Activated CD8-positive, alpha-beta memory T cell treated with anti-CD3 and anti-CD28 coated beads, Interleukin-2, amount 50 U/mL, for 48 hours (primary cell): Measurements from ENCODE around the gene MALRD1.

Source experiments
- DNase-seq: peaks from one replicate; pipeline ENCODE4 v3.0.0-alpha.2; 2020

MALRD1 gene

DNA sequence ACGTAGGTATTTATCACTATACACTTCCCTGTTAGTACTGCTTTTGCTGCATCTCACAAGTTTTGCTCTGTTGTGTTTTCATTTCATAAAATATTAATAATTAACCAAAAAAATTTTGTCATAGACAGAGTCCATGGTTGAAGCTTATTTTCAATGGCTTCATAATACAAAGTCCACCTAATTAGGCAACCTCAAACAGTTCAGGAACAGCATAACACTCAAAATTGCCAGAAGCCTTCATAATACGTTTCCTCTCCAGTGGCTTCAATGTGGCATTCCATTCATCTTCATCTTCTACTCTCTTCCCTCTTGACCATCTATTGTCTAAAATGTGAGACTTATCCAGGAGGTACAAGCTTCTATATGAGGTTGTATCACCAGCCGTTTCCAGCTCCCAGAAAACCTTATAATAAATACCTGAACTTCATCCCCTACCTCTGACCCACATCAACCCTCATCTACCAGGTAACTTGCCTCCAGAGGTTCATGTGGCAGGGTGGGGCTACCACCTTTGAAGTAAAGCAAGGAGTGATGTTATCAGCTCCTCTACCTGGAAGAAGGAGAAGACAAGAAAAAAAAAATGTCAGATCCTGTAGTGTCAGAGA lies 337.3 kb downstream of the MALRD1 start:
- DNase-seq: no peak

DNA sequence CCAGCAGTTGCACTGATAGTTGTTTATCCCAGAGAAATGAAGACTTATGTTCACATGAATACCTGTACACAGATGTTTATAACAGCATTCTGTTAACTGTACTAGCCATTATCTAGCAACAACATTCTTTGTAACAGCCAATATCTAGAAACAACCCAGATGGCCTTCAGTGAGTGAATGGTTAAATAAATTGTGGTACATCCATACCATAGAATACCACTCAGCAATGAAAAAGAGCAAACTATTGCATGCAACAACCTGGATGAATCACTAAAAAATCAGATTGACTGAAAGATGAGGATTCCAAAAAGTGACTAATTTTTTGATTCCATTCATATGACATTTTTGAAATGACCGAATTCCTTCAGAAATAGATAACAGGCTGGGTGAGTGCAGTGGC lies 360.3 kb downstream of the MALRD1 start:
- DNase-seq: no peak

DNA sequence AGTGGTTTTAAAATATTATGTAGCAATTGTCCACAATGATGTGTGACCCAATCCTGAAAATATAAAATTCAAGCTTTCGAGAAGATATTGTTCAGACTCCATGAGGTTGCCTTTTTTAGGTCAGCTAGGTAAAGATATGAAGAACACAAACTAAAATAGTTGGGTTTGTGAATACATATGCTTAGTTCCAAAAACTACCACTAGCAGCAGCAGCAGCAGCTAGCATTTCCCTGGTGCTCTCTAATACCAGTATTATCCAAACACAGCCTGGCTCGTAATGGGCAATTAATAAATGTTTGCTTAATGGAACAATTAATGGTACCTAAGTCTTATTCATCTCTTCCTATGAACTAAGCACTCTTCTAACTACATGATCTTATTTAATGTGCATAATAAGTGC lies 362.5 kb downstream of the MALRD1 start:
- no peak for DNase-seq

DNA sequence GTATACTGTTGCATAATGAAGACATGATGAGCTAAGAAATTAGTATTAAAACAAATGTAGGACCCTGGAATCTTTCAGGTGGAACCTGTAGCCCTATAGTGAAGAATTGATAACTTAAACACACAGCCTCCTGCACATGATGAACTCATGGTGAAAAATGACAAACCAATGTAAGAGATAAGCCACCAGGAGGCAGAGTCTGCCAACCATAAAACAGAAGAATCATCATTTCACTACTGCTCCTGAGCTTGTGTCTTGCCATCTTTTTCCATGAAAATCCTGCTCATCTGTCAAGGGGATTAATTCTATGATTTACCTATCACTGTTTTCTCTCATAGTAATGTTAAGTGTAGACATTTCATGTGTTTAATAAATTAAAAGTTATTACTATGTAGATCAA lies 363.9 kb downstream of the MALRD1 start:
- DNase-seq: no peak

DNA sequence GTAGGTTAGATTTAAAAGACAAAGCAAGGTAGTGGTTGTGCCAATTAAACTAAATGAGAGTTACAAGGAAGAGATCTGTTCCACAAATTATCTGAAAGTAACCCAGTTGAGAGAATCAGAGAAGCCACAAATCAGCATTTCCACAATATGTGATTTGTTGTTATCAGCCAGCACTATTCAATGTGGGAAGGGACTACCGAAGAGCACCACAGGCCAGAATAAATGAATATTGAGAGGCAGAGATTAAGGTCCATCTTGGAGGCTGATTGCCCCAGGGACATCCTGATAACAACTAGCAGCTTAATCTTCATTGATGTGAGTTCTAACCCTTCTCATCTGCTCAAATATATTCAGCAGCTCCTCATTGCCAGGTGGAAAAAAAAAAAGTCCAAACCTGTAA lies 367.6 kb downstream of the MALRD1 start:
- no peak for DNase-seq

DNA sequence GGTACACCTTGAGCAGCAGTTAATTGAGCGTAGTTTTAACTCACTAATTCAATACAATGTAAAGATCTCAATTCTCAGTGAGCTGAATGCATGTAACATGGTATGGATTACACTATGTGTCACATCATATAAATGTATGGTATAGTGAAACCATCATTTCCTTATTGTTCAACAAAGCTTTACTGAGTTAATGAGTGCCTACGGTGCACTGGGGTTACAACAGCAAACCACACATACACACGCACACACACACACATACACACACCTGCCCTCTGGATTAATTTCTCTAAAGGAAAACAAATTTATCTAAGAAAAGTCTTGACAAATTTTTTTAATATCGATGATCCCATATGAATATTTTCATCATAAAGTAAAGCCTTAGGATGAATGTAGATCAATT lies 369.1 kb downstream of the MALRD1 start:
- no peak for DNase-seq

DNA sequence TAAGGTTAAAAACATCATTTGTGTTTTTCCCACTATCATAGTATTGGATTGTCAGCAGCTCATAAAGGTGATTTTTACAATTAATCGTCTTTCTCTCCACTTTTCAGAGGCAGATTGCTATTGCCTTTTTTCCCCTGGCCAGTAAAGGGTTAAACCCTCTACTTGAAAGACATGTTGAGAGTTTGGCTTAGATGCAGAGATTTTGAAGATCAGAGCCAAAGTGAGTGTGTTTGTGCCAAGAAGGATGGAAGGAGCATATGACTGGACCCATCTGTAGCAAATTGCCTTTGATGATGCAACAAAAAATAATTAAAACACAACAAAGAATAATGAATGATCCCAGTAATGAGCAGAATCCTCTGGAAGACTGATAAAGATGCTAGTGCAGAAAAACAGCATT lies 373.1 kb downstream of the MALRD1 start:
- no peak for DNase-seq

DNA sequence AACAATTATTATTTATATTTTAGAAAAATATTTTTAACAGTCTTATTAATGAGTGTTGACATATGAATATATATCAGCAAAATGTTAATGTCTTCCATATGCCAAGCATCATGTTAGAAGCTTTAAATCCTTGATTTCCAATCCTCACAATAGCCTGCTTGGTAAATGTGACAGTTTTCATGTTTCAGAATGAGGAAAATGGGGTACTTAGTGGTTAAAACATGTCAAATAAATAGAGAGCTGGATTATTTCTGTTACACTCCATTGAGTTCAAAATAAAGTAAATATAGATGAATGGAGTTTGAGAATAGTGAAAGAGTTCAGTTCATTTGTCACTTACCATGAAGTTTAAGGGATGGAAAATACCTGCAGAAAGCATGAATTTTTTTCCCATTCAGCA lies 377.4 kb downstream of the MALRD1 start:
- no peak for DNase-seq

DNA sequence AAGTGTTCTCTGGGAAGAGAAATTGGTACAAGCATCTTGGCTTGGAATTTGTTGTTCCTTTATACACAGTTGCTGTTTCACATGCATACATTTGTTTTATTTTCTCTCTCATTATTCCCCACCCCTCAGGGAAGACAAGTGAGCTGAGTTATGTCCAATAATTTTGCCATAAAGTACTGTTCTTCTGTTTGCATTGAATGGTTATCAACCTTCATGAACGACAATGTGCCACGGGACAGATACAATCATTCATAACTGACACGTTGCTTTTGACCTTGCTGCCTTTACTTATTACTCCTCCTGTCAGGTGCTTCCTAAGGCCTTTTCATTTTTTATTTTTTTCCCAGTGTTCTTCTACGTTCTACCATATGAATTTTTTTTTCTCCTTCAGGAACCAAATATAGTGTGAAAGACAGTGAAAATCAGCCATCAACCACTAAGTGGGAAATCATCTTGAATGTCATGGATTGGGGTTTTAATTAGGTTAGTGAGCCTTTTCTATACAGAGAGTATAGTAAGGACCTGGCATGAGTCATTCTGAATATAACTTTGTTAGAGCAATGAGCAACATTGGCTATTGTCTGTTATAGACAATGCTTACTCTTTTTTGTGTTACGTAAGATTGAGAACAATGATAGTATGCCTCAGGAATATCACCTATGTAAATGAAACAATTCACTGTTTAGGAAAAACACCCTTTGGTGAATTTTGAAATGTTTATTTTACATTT lies 383.2 kb downstream of the MALRD1 start:
- no peak for DNase-seq

DNA sequence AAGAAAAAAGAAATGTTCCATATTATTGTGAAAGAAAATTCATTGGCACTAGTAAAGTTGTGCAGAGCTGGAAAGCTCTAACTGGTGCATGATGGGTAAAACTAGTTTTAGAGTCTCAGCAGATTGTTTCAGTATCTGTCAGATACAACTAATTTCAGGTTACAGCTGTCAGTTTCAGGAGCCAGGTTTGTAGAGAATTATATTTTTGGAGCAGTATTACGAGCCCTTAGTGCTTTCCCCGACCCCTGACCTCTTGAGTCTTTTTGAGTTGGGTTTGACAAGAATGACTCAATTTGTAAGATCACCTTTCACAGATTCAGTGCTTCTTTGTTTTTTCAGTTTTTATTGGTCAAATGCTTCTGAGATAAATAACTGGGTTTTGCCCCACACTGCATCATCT lies 401.3 kb downstream of the MALRD1 start:
- no peak for DNase-seq

DNA sequence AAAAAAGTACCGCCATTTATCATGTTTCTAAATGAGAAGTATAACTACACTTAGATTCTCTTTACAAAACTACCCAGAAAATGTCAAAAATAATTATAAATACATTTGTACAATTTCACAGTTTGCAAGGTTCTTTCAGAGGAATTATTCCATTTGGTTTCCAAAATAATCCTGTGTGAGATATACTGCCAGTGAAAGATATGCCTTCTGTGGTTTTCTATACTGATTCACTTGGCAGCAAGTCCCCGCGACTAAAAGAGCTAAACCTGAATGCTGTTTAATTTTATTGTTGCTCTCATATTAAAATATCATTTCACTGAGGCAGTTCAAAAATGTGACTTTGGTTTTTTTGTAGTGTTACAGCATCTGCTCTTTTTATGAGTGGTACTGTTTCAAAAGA lies 402.8 kb downstream of the MALRD1 start:
- no peak for DNase-seq

DNA sequence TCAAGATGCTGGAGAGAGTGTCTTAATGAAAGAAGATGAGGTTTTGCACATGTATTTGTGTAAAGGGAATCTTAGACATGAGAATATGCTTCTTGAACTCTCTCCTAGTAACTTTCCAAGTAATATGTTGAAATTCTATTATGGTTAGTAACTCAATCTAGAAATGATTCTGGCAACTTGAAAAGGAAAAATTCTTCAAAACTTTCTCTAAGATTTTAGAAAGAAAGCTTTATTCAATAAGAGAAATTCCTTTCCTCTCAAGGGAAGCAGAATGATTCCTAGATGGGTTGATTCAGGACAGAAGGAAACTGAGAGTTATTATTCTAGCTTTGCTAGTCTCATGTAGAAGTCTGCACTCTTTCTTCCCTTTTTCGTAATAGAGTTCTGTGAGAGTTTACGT lies 403.3 kb downstream of the MALRD1 start:
- DNase-seq: no peak

DNA sequence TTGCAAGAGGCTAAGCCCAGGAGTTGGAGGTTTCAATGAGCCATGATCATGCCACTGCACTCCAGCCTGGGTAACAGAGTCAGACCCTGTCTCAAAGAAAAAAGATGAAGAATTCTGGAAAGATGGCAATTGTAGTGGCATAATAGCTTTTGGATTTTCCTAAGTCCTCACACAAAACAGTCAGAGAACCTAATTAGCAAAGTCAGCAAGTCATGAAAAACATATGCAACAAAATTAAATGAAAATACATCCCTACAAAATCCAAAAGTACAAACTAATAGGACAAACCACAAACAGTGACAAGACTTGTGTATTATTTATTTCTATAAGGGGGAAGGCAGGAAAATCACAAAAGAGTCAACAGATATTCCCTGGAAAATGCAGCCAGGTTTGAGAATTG lies 405.4 kb downstream of the MALRD1 start:
- DNase-seq: no peak

DNA sequence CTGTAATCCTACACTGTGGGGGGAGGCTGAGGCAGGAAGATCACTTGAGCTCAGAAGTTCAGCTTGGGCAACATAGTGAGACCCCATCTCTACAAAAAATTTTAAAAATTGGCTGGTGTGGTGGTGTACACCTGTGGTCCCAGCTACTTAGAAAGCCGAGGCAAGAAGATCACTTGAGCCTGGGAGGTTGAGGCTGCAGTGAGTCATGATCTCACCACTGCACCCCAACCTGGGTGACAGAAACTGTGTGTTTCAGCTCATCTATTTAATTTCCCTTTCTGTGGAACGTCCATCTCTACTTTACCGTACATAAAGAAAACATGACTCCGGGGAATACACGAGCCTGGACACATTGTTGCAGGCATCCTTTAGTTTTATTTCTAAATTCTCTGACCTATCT lies 413.0 kb downstream of the MALRD1 start:
- no peak for DNase-seq

DNA sequence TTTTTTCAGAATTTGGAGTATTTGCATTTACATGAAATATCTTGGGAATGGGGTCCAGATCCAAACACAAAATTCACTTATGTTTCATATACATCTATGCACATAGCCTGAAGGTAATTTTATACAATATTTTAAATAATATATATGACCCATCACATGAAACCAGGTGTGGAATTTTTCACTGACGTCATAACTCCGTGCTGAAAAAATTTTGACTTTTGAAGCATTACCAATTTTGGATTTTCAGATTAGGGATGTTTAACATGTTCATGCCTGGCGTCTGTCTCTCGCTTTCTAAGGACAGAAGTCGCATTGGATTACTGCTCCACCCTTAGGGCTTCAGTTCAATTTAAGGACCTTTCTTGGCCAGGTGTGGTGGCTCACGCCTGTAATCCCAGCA lies 418.1 kb downstream of the MALRD1 start:
- DNase-seq: no peak

DNA sequence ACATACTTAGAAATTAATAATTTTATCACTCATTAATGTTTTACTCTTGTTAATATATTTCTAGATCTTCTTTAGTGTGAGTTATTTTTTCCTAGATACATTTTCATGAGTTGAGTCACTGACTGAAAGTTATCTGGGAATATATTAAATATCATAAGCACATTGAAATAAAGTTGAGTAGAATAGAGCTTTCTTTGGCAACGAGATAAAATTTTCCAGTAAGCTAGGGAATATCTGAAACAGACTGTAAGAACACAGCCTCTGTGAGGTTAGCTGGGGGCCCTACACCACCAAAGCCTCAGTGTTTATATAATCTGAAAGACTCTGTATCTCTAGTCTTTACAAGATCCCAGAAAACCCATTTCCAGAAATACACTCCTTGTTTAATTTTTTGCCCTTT lies 419.8 kb downstream of the MALRD1 start:
- no peak for DNase-seq

DNA sequence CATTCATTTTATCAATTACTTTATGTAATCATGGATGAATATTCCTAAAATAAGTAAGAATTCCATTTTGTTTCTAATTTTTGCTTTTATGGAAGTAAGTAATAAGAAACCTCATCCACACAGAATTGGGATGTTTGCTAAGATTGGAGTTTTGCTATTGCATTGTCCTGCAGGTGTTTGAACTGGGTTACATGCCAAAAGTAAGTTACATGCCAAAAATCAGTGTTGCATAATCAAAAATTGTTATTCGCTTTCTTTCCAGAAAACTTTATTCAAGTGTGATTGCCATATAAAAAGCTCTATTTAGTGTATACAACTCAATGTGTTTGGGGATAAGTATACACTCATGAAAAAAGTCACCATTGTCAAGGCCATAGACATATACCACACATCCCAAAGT lies 420.9 kb downstream of the MALRD1 start:
- DNase-seq: no peak

DNA sequence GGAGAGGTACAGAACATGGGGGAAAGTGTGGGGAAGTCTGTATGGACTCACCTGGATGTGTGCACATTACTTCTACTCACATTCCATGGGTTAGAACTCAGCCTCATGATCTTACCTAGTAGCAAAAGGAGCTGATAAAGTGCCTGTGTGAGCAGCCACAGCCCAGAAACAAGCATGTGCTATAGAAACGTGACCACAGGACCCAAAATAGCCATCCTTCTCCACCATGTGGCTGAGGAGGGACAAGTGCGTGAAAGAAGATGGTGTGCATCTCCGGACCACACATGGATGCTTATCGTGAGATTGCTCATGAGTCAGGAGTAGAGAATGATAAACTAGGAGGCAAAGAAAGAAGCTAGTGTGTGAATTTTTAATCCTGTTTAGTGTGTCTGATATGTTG lies 431.3 kb downstream of the MALRD1 start:
- DNase-seq: no peak

DNA sequence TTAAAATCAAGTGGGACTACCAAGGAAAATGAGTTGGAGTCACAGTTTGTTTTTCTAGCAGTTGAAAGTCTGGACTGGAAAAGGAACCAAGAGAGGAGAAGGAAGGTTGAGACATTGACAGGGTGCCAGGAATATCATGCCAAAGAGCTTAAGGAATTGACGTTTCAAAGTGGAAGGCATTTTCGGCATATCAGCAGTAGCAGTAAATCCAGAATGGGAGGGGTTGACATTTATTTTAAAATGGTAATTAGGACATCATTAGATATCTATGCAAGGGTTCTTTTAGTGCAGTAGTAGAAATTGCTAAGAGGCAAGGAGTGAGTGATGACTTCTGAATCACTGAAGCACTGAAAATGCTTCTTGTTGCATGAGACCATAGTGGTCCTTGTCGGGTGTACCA lies 431.8 kb downstream of the MALRD1 start:
- DNase-seq: no peak

DNA sequence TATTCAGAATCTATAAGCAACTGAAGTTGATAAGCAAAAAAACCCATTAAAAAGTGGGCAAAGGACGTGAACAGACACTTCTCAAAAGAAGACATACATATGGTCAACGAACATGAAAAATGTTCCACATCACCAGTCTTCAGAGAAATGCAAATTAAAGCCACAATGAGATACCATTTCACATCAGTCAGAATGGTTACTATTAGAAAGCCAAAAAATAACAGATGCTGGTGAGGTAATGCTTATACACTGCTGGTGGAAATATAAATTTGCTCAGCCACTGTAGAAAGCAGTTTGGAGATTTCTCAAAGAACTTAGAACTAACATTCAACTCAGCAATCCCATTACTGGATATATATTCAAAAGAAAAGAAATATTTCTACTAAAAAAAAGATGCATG lies 434.8 kb downstream of the MALRD1 start:
- DNase-seq: no peak

DNA sequence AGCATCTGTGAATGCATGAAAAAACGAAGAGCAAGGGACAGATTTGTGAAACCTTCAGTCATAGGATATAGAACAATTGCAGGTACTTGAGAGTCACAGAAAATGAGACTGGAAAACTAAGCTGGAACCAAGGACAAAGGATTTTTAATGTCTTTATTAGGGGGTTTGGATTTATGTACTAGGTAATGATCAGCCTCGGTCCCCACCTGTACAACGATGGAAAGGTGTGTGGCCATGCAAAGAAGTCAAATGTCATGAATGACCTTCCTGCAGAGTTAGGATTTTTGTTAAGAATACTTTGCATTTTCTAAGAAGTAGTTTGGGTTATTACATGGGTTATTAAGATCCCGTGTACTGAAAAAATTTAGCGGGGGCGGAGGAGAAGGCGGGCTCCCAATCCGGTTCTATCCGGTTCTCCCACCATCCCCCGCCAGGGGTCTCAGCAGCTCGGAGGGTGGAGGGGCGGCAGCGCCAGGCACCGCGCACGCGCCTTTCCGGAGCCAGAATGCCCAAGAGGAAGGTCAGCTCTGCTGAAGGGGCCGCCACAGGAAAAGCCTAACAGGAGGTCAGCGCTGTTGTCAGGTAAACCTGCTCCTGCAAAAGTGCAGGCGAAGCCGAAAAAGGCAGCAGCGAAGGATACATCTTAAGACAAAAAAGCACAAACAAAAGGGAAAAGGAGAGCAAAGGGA lies 440.1 kb downstream of the MALRD1 start:
- no peak for DNase-seq

DNA sequence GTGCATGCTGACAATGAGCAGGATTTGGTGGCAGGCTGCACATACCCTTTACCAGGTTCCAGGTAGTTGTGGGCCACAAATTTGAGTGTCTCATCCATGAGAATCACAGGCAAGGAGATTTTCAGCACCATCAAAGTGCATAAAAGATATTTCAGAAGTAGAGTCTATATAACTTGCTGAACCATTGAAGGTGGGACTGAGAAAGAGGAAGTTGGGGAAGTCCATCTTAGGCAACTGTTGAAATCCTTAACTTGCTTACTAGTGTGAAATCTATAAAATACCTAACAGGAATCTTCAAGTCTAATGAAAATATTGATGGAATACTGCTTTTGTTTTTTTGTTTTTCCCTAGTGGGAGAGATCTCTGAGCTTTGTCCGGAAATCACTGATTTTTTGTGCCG lies 442.6 kb downstream of the MALRD1 start:
- no peak for DNase-seq

DNA sequence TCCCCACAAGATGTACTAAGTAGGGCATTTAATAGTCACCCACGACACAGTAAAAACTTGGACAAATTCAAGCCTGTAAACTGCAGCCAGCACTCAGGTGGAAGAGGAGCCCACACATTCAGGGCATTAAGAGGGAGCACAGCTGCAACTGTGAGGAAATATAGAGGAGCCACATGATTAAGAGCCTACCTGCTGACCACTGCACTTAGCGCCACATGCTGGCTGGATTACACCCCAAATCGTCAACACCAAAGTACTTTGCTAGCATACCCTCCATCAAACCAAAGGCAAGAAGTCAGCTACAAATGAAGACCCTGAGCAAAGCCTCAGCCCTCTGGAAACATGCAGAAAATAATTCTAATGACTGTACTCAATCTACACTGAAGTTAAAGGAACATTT lies 445.3 kb downstream of the MALRD1 start:
- no peak for DNase-seq

DNA sequence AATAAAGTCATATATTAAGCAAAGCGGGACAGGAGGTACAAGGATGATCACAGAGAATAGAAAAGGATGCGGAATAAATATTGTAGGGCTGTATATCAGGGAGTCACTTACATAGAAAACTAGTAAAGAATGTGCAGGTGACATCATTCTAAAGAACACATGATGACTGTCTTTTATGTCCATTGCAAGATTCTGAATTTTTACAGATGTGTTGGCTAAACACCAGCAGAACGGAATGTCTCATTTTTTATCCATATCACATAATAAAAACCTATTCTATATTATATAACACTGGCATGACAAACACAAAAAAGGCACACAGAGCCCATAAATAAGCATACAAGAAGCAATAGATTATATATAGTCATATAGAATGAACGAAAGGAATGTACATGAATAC lies 448.4 kb downstream of the MALRD1 start:
- no peak for DNase-seq
